Progenitor cell of endocrine pancreas (in vitro differentiated cells): ENCODE results near the gene PTGDR. TPM values are rescaled to one million over a fixed set of nuclear protein-coding genes. Genes with fewer than 3 reads are reported as not detected.

Source experiments
- DNase-seq: peaks from one replicate; pipeline ENCODE4 v3.0.0; 2021; ENCODE audit warnings: low spot score; ENCODE audit not compliant: unreplicated experiment
- H3K27ac Mint-ChIP-seq: 2 replicates; pipeline ENCODE4 v1.8.0; 2021; ENCODE audit warnings: mild to moderate bottlenecking, moderate library complexity, mixed read lengths
- H3K27me3 Mint-ChIP-seq: 2 replicates; pipeline ENCODE4 v1.8.0; 2021; ENCODE audit warnings: mixed read lengths
- H3K36me3 Mint-ChIP-seq: 2 replicates; pipeline ENCODE4 v1.8.0; 2022; ENCODE audit warnings: mixed read lengths; ENCODE audit not compliant: insufficient read depth
- H3K4me1 Mint-ChIP-seq: 2 replicates; pipeline ENCODE4 v1.8.0; 2021; ENCODE audit warnings: low read depth, mixed read lengths
- H3K4me3 Mint-ChIP-seq: 2 replicates; pipeline ENCODE4 v1.8.0; 2021; ENCODE audit warnings: low read depth, mild to moderate bottlenecking, moderate library complexity, mixed read lengths
- H3K9me3 Mint-ChIP-seq: 2 replicates; pipeline ENCODE4 v1.8.0; 2021; ENCODE audit warnings: low read depth, mixed read lengths
- total RNA-seq: library from RNA; stranded (reverse); gene quantifications from 2 replicates; pipeline ENCODE4 v1.2.1, GENCODE V29; 2021
- TF ChIP-seq, protein P1 (sequence below): fragments of 200-600 bp; sonication (generic); IDR thresholded peaks from one replicate; pipeline ENCODE4 v1.5.0; 2021; ENCODE audit warnings: antibody characterized with exemption, mild to moderate bottlenecking; ENCODE audit not compliant: unreplicated experiment

PTGDR gene
- total RNA-seq, 1 donor from 2014 or later = not detected

DNA sequence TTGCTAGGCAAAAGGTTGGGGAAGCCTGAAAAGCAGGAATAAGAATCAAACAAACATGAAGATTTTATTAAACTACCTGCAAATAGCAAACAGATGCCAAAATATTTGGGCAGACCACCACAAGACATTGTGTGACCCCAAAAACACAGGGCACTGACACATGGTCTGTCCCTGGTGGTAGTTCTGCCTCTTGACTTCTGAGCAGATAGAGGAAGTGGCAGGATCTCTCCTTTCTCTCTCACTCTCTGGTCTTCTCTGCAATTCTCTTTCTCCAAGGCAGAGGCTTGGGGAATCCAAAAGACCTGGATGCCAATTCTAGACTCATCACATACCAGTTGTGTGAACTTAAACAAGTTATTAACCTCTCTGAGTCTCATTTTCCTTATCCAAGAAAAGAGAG lies 4.3 kb upstream of the PTGDR start:
- Mint-ChIP-seq H3K27me3 (peaks cover 57% of the 10 kb centered on the region), H3K9me3 (no peaks in the 10 kb centered on the region), H3K4me3 (no peak overlapping the region), H3K36me3 (no peaks in the 10 kb centered on the region), H3K27ac (no peak overlapping the region), H3K4me1 (peaks cover 6% of the 10 kb centered on the region)
- TF ChIP-seq, protein P1, sequence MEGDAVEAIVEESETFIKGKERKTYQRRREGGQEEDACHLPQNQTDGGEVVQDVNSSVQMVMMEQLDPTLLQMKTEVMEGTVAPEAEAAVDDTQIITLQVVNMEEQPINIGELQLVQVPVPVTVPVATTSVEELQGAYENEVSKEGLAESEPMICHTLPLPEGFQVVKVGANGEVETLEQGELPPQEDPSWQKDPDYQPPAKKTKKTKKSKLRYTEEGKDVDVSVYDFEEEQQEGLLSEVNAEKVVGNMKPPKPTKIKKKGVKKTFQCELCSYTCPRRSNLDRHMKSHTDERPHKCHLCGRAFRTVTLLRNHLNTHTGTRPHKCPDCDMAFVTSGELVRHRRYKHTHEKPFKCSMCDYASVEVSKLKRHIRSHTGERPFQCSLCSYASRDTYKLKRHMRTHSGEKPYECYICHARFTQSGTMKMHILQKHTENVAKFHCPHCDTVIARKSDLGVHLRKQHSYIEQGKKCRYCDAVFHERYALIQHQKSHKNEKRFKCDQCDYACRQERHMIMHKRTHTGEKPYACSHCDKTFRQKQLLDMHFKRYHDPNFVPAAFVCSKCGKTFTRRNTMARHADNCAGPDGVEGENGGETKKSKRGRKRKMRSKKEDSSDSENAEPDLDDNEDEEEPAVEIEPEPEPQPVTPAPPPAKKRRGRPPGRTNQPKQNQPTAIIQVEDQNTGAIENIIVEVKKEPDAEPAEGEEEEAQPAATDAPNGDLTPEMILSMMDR = no peak
- DNase-seq = no peak

GRCh38 chr14:52265253-52265652 lies 2.2 kb upstream of the PTGDR start:
- Mint-ChIP-seq H3K27ac (no peak overlapping the region), H3K4me3 (no peak overlapping the region), H3K27me3 (peaks cover 70% of the 10 kb centered on the region), H3K36me3 (no peaks in the 10 kb centered on the region), H3K4me1 (peaks cover 9% of the 10 kb centered on the region), H3K9me3 (no peaks in the 10 kb centered on the region)
- DNase-seq = no peak
- TF ChIP-seq, protein P1 = no peak

GRCh38 chr14:52266179-52266578 lies 1.3 kb upstream of the PTGDR start:
- Mint-ChIP-seq H3K36me3 (no peaks in the 10 kb centered on the region), H3K4me3 (no peak overlapping the region), H3K9me3 (no peaks in the 10 kb centered on the region), H3K27me3 (peaks cover 79% of the 10 kb centered on the region), H3K4me1 (peaks cover 9% of the 10 kb centered on the region), H3K27ac (no peak overlapping the region)
- DNase-seq = no peak
- TF ChIP-seq, protein P1 = no peak

GRCh38 chr14:52266782-52267181 lies 716 bp upstream of the PTGDR start:
- no peaks in the 10 kb centered on the region for H3K9me3 Mint-ChIP-seq
- no peak overlapping the region for H3K4me3 Mint-ChIP-seq
- peaks cover 85% of the 10 kb centered on the region for H3K27me3 Mint-ChIP-seq
- no peak overlapping the region for H3K27ac Mint-ChIP-seq
- peaks cover 9% of the 10 kb centered on the region for H3K4me1 Mint-ChIP-seq
- no peak for DNase-seq
- H3K36me3 Mint-ChIP-seq = no peaks in the 10 kb centered on the region
- TF ChIP-seq, protein P1 = no peak

DNA sequence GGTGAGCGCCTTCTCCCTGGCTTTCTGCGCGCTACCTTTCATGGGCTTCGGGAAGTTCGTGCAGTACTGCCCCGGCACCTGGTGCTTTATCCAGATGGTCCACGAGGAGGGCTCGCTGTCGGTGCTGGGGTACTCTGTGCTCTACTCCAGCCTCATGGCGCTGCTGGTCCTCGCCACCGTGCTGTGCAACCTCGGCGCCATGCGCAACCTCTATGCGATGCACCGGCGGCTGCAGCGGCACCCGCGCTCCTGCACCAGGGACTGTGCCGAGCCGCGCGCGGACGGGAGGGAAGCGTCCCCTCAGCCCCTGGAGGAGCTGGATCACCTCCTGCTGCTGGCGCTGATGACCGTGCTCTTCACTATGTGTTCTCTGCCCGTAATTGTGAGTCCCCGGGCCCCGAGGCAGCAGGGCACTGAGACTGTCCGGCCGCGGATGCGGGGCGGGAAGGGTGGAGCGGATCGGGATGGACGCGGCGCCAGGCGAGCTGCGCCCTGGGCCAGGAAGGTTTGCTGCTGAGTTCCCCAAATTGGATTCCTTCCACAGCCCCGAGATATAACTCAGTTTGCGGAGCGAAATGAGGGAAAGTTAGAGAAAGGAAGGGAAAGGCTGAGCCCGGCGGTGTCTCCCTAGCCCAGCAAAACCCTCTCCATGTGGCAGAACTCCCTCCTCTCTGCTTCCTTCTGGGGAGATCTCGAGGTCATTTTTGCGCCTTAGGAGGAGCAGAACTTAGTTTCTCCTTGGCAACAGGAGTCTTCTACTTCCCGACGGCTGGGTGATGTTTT lies 972 bp downstream of the PTGDR start:
- Mint-ChIP-seq H3K4me3 (peak overlapping the region; percentile 70), H3K4me1 (peaks cover 9% of the 10 kb centered on the region), H3K36me3 (no peaks in the 10 kb centered on the region), H3K27me3 (peaks cover 86% of the 10 kb centered on the region), H3K27ac (no peak overlapping the region), H3K9me3 (no peaks in the 10 kb centered on the region)
- TF ChIP-seq, protein P1 = no peak
- DNase-seq = no peak
